Effector memory CD4-positive, alpha-beta T cell (primary cell): ENCODE results near the gene OAS1.
"Not testable (repeated sequence)": the region's sequence is repeated elsewhere in the genome, so short reads cannot be mapped to it uniquely, and the experiment has no call there.

Source experiments
- DNase-seq, 3 donors: peaks; one replicate each; pipeline ENCODE4 v3.0.0-alpha.2; 2020
- H3K27ac ChIP-seq: 2 replicates; pipeline ENCODE4 v1.7.0; 2013; ENCODE audit warnings: mild to moderate bottlenecking, low read length, moderate library complexity; ENCODE audit not compliant: insufficient read depth, poor library complexity, severe bottlenecking
- H3K27me3 ChIP-seq: replicated peaks from 2 replicates; pipeline ENCODE4 v1.7.0; 2013; ENCODE audit warnings: mild to moderate bottlenecking, low read length; ENCODE audit not compliant: insufficient read depth, control insufficient read depth, poor library complexity, severe bottlenecking
- H3K36me3 ChIP-seq: 2 replicates; pipeline ENCODE4 v1.7.0; 2013; ENCODE audit warnings: mild to moderate bottlenecking, low read length, moderate library complexity; ENCODE audit not compliant: control insufficient read depth, insufficient read depth
- H3K4me1 ChIP-seq: 2 replicates; pipeline ENCODE4 v1.7.0; 2013; ENCODE audit warnings: low read length, mild to moderate bottlenecking; ENCODE audit not compliant: control insufficient read depth, insufficient read depth, poor library complexity, severe bottlenecking
- H3K4me3 ChIP-seq: 2 replicates; pipeline ENCODE4 v1.7.0; 2013; ENCODE audit warnings: low read length, low read depth, mild to moderate bottlenecking; ENCODE audit not compliant: insufficient read depth, poor library complexity, severe bottlenecking
- H3K9me3 ChIP-seq: 2 replicates; pipeline ENCODE4 v1.7.0; 2013; ENCODE audit warnings: mild to moderate bottlenecking, low read length, moderate library complexity; ENCODE audit not compliant: control insufficient read depth

Gene OAS1

GRCh38 chr12:112913038-112913688, 6.4 kb downstream of the OAS1 start:
- H3K27me3 ChIP-seq = no peaks in the 10 kb centered on the region
- peaks cover 12% of the 10 kb centered on the region for H3K4me1 ChIP-seq
- DNase-seq = no peak
- no peak overlapping the region for H3K27ac ChIP-seq
- H3K9me3 ChIP-seq = peaks cover 6% of the 10 kb centered on the region
- H3K4me3 ChIP-seq = no peak overlapping the region
- peaks cover 29% of the 10 kb centered on the region for H3K36me3 ChIP-seq

- H3K9me3 ChIP-seq, H3K27ac ChIP-seq, DNase-seq, H3K27me3 ChIP-seq, H3K4me3 ChIP-seq: not testable (repeated sequence)
- Histone ChIP-seq H3K4me1 (peaks cover 11% of the 10 kb centered on the region), H3K36me3 (peaks cover 36% of the 10 kb centered on the region)
Measured at GRCh38 chr12:112913888-112914287, 7.1 kb downstream of the OAS1 start.

- no peak overlapping the region for H3K27ac ChIP-seq
- DNase-seq = no peak
- H3K36me3 ChIP-seq = peaks cover 50% of the 10 kb centered on the region
Measured at GRCh38 chr12:112916270-112916669, 9.5 kb downstream of the OAS1 start.

DNA sequence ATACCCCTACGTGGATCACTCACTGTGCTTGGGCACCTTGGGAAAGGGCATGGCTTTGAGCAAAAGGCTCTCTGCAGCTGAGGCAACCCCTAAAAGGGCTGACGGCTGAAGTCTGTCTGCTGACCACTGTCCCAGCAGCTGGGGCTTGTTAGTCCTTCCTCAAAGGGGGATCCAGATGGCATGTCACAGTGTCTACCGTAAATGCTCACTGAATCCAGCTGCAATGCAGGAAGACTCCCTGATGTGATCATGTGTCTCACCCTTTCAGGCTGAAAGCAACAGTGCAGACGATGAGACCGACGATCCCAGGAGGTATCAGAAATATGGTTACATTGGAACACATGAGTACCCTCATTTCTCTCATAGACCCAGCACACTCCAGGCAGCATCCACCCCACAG, 12.4 kb downstream of the OAS1 start:
- Histone ChIP-seq H3K9me3 (no peaks in the 10 kb centered on the region), H3K4me3 (no peak overlapping the region), H3K4me1 (no peaks in the 10 kb centered on the region), H3K27me3 (no peaks in the 10 kb centered on the region), H3K27ac (no peak overlapping the region), H3K36me3 (peaks cover 39% of the 10 kb centered on the region)
- no peak for DNase-seq

More at GRCh38 chr12:112916270-112916669, 9.5 kb downstream of the OAS1 start:
- Histone ChIP-seq H3K4me1 (no peaks in the 10 kb centered on the region), H3K27me3 (no peaks in the 10 kb centered on the region), H3K9me3 (peaks cover 6% of the 10 kb centered on the region), H3K4me3 (no peak overlapping the region)

GRCh38 chr12:112924986-112925385, 18.2 kb downstream of the OAS1 start:
- H3K4me1 ChIP-seq = no peaks in the 10 kb centered on the region
- H3K9me3 ChIP-seq = no peaks in the 10 kb centered on the region
- H3K36me3 ChIP-seq = peaks cover 4% of the 10 kb centered on the region
- H3K4me3 ChIP-seq = no peak overlapping the region
- no peak overlapping the region for H3K27ac ChIP-seq
- no peak for DNase-seq
- no peaks in the 10 kb centered on the region for H3K27me3 ChIP-seq

DNA sequence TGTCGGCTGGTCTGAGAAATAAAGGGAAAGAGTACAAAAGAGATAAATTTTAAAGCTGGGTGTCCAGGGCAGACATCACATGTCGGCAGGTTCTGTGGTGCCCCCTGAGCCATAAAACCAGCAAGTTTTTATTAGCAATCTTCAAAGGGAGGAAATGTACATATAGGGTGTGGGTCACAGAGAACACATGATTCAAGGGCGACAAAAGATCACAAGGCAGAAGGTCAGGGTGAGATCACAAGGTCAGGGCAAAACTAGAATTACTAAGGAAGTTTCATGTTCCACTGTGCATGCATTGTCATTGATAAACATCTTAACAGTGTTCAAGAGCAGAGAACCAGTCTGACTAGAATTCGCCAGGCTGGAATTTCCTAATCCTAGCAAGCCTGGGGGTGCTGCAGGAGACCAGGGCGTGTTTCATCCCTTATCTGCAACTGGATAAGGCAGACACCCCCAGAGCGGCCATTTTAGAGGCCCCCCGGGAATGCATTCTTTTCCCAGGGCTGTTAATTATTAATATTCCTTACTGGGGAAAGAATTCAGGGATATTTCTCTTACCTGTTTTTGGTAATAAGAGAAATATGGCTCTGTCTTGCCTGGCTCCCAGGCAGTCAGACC, 19.8 kb downstream of the OAS1 start:
- not testable (repeated sequence) for H3K9me3 ChIP-seq, H3K4me3 ChIP-seq, DNase-seq, H3K27ac ChIP-seq, H3K36me3 ChIP-seq, H3K4me1 ChIP-seq, H3K27me3 ChIP-seq

DNA sequence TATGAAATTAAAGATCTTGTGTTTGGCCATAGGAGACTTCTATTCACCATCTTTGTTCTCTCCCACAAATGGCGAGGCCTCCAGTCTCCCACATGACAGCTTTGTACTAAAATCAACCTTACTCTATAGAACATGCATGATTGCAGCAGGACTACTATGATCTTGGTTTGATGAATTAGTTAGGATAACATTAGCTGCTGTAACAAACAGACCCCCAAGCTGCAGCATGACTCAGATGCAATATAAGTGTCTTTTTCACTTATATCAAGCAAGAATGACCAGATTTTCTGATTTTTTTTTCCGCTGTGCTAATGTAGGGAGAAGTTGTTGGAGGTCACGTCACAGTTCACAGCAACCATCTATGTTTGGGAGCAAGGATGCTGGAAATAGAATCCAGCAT, 20.7 kb downstream of the OAS1 start:
- DNase-seq = no peak
- H3K27ac ChIP-seq = no peak overlapping the region
- no peaks in the 10 kb centered on the region for H3K36me3 ChIP-seq

GRCh38 chr12:112927925-112928324, 21.2 kb downstream of the OAS1 start:
- no peaks in the 10 kb centered on the region for H3K27me3 ChIP-seq
- H3K27ac ChIP-seq = no peak overlapping the region
- DNase-seq = no peak
- no peaks in the 10 kb centered on the region for H3K9me3 ChIP-seq
- no peaks in the 10 kb centered on the region for H3K36me3 ChIP-seq
- no peaks in the 10 kb centered on the region for H3K4me1 ChIP-seq
- H3K4me3 ChIP-seq = no peak overlapping the region

More for the DNA sequence above, 20.7 kb downstream of the OAS1 start:
- no peaks in the 10 kb centered on the region for H3K27me3 ChIP-seq
- H3K4me1 ChIP-seq = no peaks in the 10 kb centered on the region
- H3K4me3 ChIP-seq = no peak overlapping the region
- no peaks in the 10 kb centered on the region for H3K9me3 ChIP-seq

GRCh38 chr12:112928978-112929377, 22.2 kb downstream of the OAS1 start:
- H3K36me3 ChIP-seq = no peaks in the 10 kb centered on the region
- no peak overlapping the region for H3K4me3 ChIP-seq
- DNase-seq = no peak
- H3K4me1 ChIP-seq = no peaks in the 10 kb centered on the region
- H3K9me3 ChIP-seq = no peaks in the 10 kb centered on the region
- no peak overlapping the region for H3K27ac ChIP-seq
- no peaks in the 10 kb centered on the region for H3K27me3 ChIP-seq

GRCh38 chr12:112929715-112930114, 23.0 kb downstream of the OAS1 start:
- no peak overlapping the region for H3K27ac ChIP-seq
- no peaks in the 10 kb centered on the region for H3K4me1 ChIP-seq
- H3K36me3 ChIP-seq = no peaks in the 10 kb centered on the region
- H3K4me3 ChIP-seq = no peak overlapping the region
- DNase-seq = no peak
- no peaks in the 10 kb centered on the region for H3K9me3 ChIP-seq
- no peaks in the 10 kb centered on the region for H3K27me3 ChIP-seq
